Subcutaneous abdominal adipose tissue (tissue), 5 donors: ENCODE data around the gene PIK3C2G.

Source experiments
- H3K27ac ChIP-seq: one replicate; pipeline ENCODE4 v1.7.0; 2013; ENCODE audit warnings: low read depth, mild to moderate bottlenecking, inconsistent platforms, low read length, moderate library complexity
- H3K27me3 ChIP-seq, 5 donors: one replicate each; pipeline ENCODE4 v1.7.0; 2013; ENCODE audit warnings: low read length in 5 of 5, inconsistent platforms in 1 of 5; ENCODE audit not compliant: control insufficient read depth in 5 of 5, insufficient read depth in 4 of 5
- H3K36me3 ChIP-seq, 5 donors: one replicate each; pipeline ENCODE4 v1.7.0; 2013; ENCODE audit warnings: low read length in 5 of 5; ENCODE audit not compliant: control insufficient read depth in 5 of 5, insufficient read depth in 5 of 5
- H3K4me1 ChIP-seq, 5 donors: one replicate each; pipeline ENCODE4 v1.7.0; 2013; ENCODE audit warnings: low read length in 5 of 5, mild to moderate bottlenecking in 3 of 5, moderate library complexity in 1 of 5; ENCODE audit not compliant: control insufficient read depth in 5 of 5, insufficient read depth in 5 of 5
- H3K4me3 ChIP-seq, 5 donors: one replicate each; pipeline ENCODE4 v1.7.0; 2013; ENCODE audit warnings: low read length in 5 of 5, low read depth in 1 of 5
- H3K9ac ChIP-seq, 5 donors: one replicate each; pipeline ENCODE4 v1.7.0; 2013; ENCODE audit warnings: low read length in 5 of 5, mild to moderate bottlenecking in 4 of 5, moderate library complexity in 3 of 5
- H3K9me3 ChIP-seq, 5 donors: one replicate each; pipeline ENCODE4 v1.7.0; 2013; ENCODE audit warnings: low read length in 5 of 5; ENCODE audit not compliant: control insufficient read depth in 5 of 5
- donor health status: healthy.
- donor health status: healthy.
- donor health status: healthy.
- donor health status: healthy.
- donor health status: healthy.

Gene PIK3C2G

DNA sequence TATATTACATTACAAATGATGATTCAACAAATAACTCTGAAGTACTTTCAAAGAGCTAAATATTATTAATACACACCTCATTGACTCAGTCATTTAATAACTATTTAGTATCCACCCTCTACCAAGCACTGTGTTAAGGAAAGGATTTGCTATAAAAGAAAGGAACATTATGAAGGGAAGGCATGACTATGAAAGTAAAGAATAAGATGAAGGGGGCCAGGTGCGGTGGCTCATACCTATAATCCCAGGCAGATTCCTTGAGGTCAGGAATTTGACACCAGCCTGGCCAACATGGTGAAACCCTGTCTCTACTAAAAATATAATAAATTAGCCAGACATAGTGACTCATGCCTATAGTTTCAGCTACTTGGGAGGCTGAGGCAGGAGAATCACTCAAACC is 368.6 kb downstream of the PIK3C2G start:
- no peak overlapping the region for H3K4me3 ChIP-seq

GRCh38 chr12:18631339-18631738 is 370.0 kb downstream of the PIK3C2G start:
- Histone ChIP-seq H3K36me3 (no peaks in the 10 kb centered on the region), H3K4me3 (no peak overlapping the region), H3K9me3 (peaks cover 0 to 7% (median 2%) of the 10 kb centered on the region in 5 donors), H3K27me3 (no peaks in the 10 kb centered on the region), H3K27ac (no peak overlapping the region), H3K4me1 (no peaks in the 10 kb centered on the region), H3K9ac (no peak overlapping the region)

More for the DNA sequence above, 368.6 kb downstream of the PIK3C2G start:
- H3K9me3 ChIP-seq: peaks cover 0 to 8% (median 5%) of the 10 kb centered on the region in 5 donors
- H3K36me3 ChIP-seq: no peaks in the 10 kb centered on the region
- no peak overlapping the region for H3K9ac ChIP-seq
- H3K27me3 ChIP-seq: no peaks in the 10 kb centered on the region
- no peak overlapping the region for H3K27ac ChIP-seq
- no peaks in the 10 kb centered on the region for H3K4me1 ChIP-seq

DNA sequence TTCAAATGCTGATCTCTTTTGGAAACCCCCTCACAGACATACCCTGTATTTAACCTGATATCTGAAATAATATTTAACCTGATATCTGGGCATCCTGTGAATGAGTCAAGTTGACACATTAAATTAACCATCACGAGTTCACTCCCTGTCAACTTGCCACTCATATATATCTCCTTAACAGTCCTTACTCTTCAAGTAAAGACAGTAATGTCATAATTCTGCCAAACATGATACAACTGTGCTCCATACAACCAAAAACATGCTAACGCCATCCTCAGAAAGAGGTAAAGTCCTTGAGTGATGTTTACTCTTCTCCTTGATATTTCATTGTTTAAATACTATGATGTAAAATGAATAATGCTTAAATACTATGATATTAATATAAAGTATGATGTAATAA is 371.5 kb downstream of the PIK3C2G start:
- no peaks in the 10 kb centered on the region for H3K9me3 ChIP-seq
- no peaks in the 10 kb centered on the region for H3K36me3 ChIP-seq
- H3K27me3 ChIP-seq: no peaks in the 10 kb centered on the region
- H3K4me3 ChIP-seq: no peak overlapping the region
- no peak overlapping the region for H3K27ac ChIP-seq
- H3K4me1 ChIP-seq: peaks cover 0 to 8% (median 4%) of the 10 kb centered on the region in 5 donors
- H3K9ac ChIP-seq: no peak overlapping the region

GRCh38 chr12:18634382-18634781 is 373.1 kb downstream of the PIK3C2G start:
- no peak overlapping the region for H3K27ac ChIP-seq
- no peaks in the 10 kb centered on the region for H3K27me3 ChIP-seq
- H3K9me3 ChIP-seq: no peaks in the 10 kb centered on the region
- H3K36me3 ChIP-seq: no peaks in the 10 kb centered on the region
- peaks cover 0 to 8% (median 4%) of the 10 kb centered on the region in 5 donors for H3K4me1 ChIP-seq
- no peak overlapping the region for H3K4me3 ChIP-seq
- no peak overlapping the region for H3K9ac ChIP-seq

DNA sequence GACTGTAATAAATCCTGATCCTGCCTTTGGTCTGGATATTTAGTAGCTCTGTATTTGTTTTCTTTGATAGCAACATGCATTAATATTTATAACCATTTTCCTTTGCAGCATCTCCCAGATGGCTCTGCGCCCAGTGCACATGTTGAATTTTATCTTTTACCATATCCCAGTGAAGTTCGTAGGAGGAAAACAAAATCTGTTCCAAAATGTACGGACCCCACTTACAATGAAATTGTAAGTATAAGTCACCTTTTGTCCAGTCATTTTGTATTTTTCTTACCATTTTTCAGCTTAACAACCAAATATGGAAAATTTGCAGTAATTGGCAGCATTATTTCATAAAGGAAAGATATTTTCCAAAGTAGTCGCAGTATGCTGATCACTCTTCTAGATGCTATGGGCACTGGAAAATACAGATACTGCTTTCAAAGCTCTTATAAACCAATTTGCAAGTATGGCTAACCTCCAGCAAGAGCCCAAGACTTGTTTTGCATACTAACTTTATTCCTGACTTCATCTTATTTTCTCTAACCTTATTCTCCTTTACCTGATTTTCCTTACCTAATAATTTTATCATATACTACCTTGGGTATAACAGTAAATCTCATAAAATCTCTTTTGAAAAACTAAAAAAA is 379.1 kb downstream of the PIK3C2G start:
- Histone ChIP-seq H3K36me3 (no peaks in the 10 kb centered on the region), H3K9me3 (no peaks in the 10 kb centered on the region), H3K4me3 (no peak overlapping the region), H3K27me3 (no peaks in the 10 kb centered on the region), H3K9ac (no peak overlapping the region), H3K27ac (no peak overlapping the region), H3K4me1 (peaks cover 0 to 8% (median 4%) of the 10 kb centered on the region in 5 donors)

DNA sequence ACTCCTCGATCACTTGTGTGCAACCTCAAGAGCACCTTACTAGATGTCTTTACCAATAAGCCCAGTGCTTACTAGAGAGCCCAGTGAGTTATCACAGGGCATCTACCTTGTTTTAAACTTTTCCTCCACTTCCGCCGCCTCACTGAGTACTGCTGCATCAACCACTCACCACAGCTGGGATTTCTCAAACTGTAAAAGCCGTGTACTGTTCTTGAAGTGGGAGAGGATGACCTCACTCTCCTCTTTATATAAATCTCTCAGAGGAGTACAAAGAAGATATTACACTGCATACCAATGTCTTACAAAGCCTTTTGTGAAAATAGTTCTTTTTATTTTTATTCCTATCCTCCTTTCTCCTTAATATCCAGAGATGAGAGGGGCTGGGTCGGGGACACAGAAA is 382.4 kb downstream of the PIK3C2G start:
- Histone ChIP-seq H3K27ac (no peak overlapping the region), H3K36me3 (no peaks in the 10 kb centered on the region), H3K4me1 (peaks cover 0 to 4% (median 0%) of the 10 kb centered on the region in 5 donors), H3K9me3 (no peaks in the 10 kb centered on the region), H3K9ac (no peak overlapping the region), H3K27me3 (no peaks in the 10 kb centered on the region), H3K4me3 (no peak overlapping the region)

DNA sequence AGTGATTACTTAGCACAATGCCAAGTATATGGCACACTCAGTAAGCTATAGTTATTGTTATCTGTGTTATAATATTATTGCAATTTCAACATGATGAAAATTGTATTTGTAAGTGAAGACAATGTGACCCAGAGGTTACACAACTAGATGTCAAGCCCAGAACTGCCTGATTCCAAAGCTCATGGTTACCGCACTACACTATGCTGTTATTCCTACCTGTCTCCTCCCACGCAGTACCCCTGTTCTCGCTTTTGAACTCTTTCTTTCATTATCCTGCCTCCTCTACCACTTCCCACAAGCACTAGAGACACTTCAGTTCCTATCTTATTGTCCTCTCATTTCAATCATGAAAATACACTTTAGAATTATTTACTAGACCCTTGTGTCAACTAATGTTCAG is 383.2 kb downstream of the PIK3C2G start:
- no peaks in the 10 kb centered on the region for H3K36me3 ChIP-seq
- no peak overlapping the region for H3K27ac ChIP-seq
- peaks cover 0 to 4% (median 0%) of the 10 kb centered on the region in 5 donors for H3K4me1 ChIP-seq
- H3K9ac ChIP-seq: no peak overlapping the region
- no peaks in the 10 kb centered on the region for H3K27me3 ChIP-seq
- no peak overlapping the region for H3K4me3 ChIP-seq
- H3K9me3 ChIP-seq: no peaks in the 10 kb centered on the region

DNA sequence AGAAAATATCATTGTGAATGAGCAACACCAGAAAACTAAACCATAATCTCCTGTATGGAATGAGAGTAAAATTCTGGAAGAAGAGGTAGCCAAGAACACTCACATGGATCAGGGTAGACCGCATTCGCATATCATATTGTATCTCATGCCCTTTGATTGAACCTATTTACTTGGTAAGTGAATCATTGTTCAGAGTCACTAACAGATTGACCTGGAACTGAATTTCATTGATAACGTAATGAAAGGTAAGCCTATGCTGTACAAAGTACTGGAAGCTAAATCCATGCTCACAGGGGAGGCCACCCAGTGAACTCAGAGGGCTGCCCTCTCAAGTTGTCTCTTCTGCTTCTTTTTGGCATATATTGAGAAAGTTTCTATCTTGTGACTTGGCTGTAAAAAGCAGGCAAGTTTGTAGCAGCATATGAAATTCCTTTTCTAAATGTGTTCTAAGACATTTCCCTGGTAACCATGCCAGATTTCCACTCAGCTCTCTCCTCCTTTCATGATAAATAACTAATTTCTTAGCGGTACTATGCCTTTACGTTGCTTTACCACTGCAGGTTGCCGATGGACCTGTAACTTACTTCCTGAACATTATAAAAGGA is 385.1 kb downstream of the PIK3C2G start:
- Histone ChIP-seq H3K9me3 (no peaks in the 10 kb centered on the region), H3K4me3 (no peak overlapping the region), H3K27me3 (no peaks in the 10 kb centered on the region), H3K27ac (no peak overlapping the region), H3K4me1 (peaks cover 0 to 4% (median 0%) of the 10 kb centered on the region in 5 donors), H3K9ac (no peak overlapping the region), H3K36me3 (no peaks in the 10 kb centered on the region)

GRCh38 chr12:18651525-18651924 is 390.2 kb downstream of the PIK3C2G start:
- no peak overlapping the region for H3K27ac ChIP-seq
- no peak overlapping the region for H3K9ac ChIP-seq
- no peaks in the 10 kb centered on the region for H3K9me3 ChIP-seq
- no peaks in the 10 kb centered on the region for H3K36me3 ChIP-seq
- H3K4me1 ChIP-seq: peaks cover 0 to 2% (median 0%) of the 10 kb centered on the region in 5 donors
- no peaks in the 10 kb centered on the region for H3K27me3 ChIP-seq
- H3K4me3 ChIP-seq: no peak overlapping the region

- H3K27ac ChIP-seq: no peak overlapping the region
- no peaks in the 10 kb centered on the region for H3K9me3 ChIP-seq
- H3K4me3 ChIP-seq: no peak overlapping the region
- no peak overlapping the region for H3K9ac ChIP-seq
- no peaks in the 10 kb centered on the region for H3K36me3 ChIP-seq
- no peaks in the 10 kb centered on the region for H3K27me3 ChIP-seq
- no peaks in the 10 kb centered on the region for H3K4me1 ChIP-seq
Observed at GRCh38 chr12:18652596-18652995, 391.3 kb downstream of the PIK3C2G start.
